ENCODE results near the gene TACC3.

GRCh38 chr4:1747603-1747967, 26.3 kb downstream of the TACC3 start:
- TF ChIP-seq CTCF (IDR thresholded peaks at IDR 0.05) (no peak), POLR2AphosphoS5 (IDR thresholded peaks at IDR 0.05) (no peak), EP300 (IDR thresholded peaks at IDR 0.05) (no peak)

Data from upper lobe of left lung (tissue), 4 donors.